GM12878 (cell line): ENCODE results near the gene CAPN7. TPM values are rescaled to one million over a fixed set of nuclear protein-coding genes. Genes with fewer than 3 reads are reported as not detected.

Source experiments
- ATAC-seq: fragments of 200-7000 bp; cut with Tn5 transposase; 3 replicates; pipeline ENCODE4 v1.9.1; 2020; ENCODE audit warnings: mild to moderate bottlenecking, moderate library complexity
- BruUV-seq: library from RNA; stranded (reverse); fragments of 400-500 nt; replicated peaks from 2 replicates; lab custom pipeline; 2021; lab: Mats Ljungman, UMichigan
- CTCF ChIA-PET: fragments of 300-600 bp; sonication (Branson Sonifier 250); formaldehyde crosslinking; extraction: SDS; loops from one replicate; lab custom pipeline; 2021; ENCODE audit warnings: inconsistent platforms; lab: Yijun Ruan, JAX
- POLR2A ChIA-PET: fragments of 350-600 bp; formaldehyde crosslinking; extraction: SDS; loops from one replicate; lab custom pipeline; 2021; ENCODE audit warnings: inconsistent platforms; lab: Charles Lee
- RAD21 ChIA-PET: fragments of 300-600 bp; sonication (Branson Sonifier 250); formaldehyde crosslinking; loops from one replicate; lab custom pipeline; 2023; ENCODE audit warnings: antibody characterized with exemption; ENCODE audit not compliant: unreplicated experiment; lab: Charles Lee
- SMC1A ChIA-PET: fragments of 300-600 bp; sonication (Branson Sonifier 250); formaldehyde crosslinking; loops from one replicate; lab custom pipeline; 2023; ENCODE audit not compliant: unreplicated experiment, uncharacterized antibody; lab: Charles Lee
- DNase-seq: peaks from one replicate; pipeline ENCODE4 v3.0.0-alpha.2; 2011; ENCODE audit warnings: low read depth, low spot score
- FAIRE-seq: peaks from 3 replicates; lab custom pipeline; 2011; peaks lifted over from hg19 to GRCh38; lab: Jason Lieb, UNC
- H2AFZ ChIP-seq: 2 replicates; pipeline ENCODE4 v1.6.0; 2011; ENCODE audit warnings: low read depth, low read length, control low read depth; ENCODE audit not compliant: control insufficient read depth
- H3K27ac ChIP-seq: 2 replicates; pipeline ENCODE4 v1.5.1; 2011; ENCODE audit warnings: control low read depth; ENCODE audit not compliant: control insufficient read depth, insufficient read depth
- H3K27me3 ChIP-seq, 2 experiments: replicated peaks in 1 of 2; 2 replicates each; pipeline versions ENCODE4 v1.6.0 to v1.6.1; 2011; ENCODE audit warnings: low read length in 1 of 2; ENCODE audit not compliant: control insufficient read depth in 2 of 2, insufficient read depth in 2 of 2
- H3K36me3 ChIP-seq, 2 experiments: 2 replicates each; pipeline ENCODE4 v1.5.1; 2011; ENCODE audit warnings: low read length in 1 of 2; ENCODE audit not compliant: control insufficient read depth in 2 of 2, insufficient read depth in 2 of 2
- H3K4me1 ChIP-seq: 2 replicates; pipeline ENCODE4 v1.6.1; 2011; ENCODE audit warnings: mild to moderate bottlenecking, low read length, moderate library complexity, mixed read lengths; ENCODE audit not compliant: control insufficient read depth, insufficient read depth
- H3K4me2 ChIP-seq: 2 replicates; pipeline ENCODE4 v1.6.0; 2011; ENCODE audit warnings: control low read depth; ENCODE audit not compliant: control insufficient read depth, insufficient read depth
- H3K4me3 ChIP-seq: fragments of 200-600 bp; sonication (generic); 2 replicates; pipeline ENCODE4 v1.5.1; 2016
- H3K79me2 ChIP-seq: 2 replicates; pipeline ENCODE4 v1.6.0; 2011; ENCODE audit warnings: low read length; ENCODE audit not compliant: control insufficient read depth, insufficient read depth
- H3K9ac ChIP-seq: 2 replicates; pipeline ENCODE4 v1.8.0; 2011; ENCODE audit warnings: low read length, control low read depth, mixed read lengths; ENCODE audit not compliant: control insufficient read depth, insufficient read depth
- H3K9me3 ChIP-seq: replicated peaks from 3 replicates; pipeline ENCODE4 v1.5.1; 2011; ENCODE audit warnings: mild to moderate bottlenecking, low read length; ENCODE audit not compliant: control insufficient read depth, insufficient read depth
- H4K20me1 ChIP-seq: 2 replicates; pipeline ENCODE4 v1.6.0; 2011; ENCODE audit not compliant: control insufficient read depth, insufficient read depth
- CBX3 ChIP-seq: fragments of 200-600 bp; sonication (generic); IDR thresholded peaks from 2 replicates; pipeline ENCODE4 v1.6.1; 2016; ENCODE audit warnings: low read depth, borderline replicate concordance
- CTCF ChIP-seq, 3 experiments: IDR thresholded peaks in 2 of 3; conservative IDR thresholded peaks in 1 of 3; 2 replicates each; pipeline ENCODE4 v1.5.1; 2011; ENCODE audit warnings: low read depth in 3 of 3, low read length in 3 of 3, mild to moderate bottlenecking in 3 of 3, control low read depth in 2 of 3, moderate library complexity in 2 of 3, inconsistent platforms in 1 of 3, mixed read lengths in 1 of 3; ENCODE audit not compliant: control insufficient read depth in 2 of 3, insufficient read depth in 1 of 3; ENCODE audit errors: extremely low read depth in 1 of 3
- MXI1 ChIP-seq: fragments of 150-350 bp; IDR thresholded peaks from 2 replicates; pipeline ENCODE4 v1.6.1; 2011; ENCODE audit warnings: low read depth, mild to moderate bottlenecking, inconsistent platforms, low read length, improper control_type of control experiment
- NFYB ChIP-seq: IDR thresholded peaks from 2 replicates; pipeline ENCODE4 v1.6.1; 2011; ENCODE audit warnings: low read depth, mild to moderate bottlenecking, low read length, improper control_type of control experiment, moderate library complexity; ENCODE audit not compliant: insufficient read depth
- NR2C1 ChIP-seq: fragments of 450-650 bp; IDR thresholded peaks from 2 replicates; pipeline ENCODE4 v1.6.1; 2017; ENCODE audit warnings: antibody characterized with exemption, mild to moderate bottlenecking, moderate library complexity
- RFX5 ChIP-seq: IDR thresholded peaks from 2 replicates; pipeline ENCODE4 v1.6.1; 2011; ENCODE audit warnings: low read depth, low read length, improper control_type of control experiment
- TAF1 ChIP-seq: IDR thresholded peaks from 2 replicates; pipeline ENCODE4 v1.6.1; 2011; ENCODE audit warnings: mild to moderate bottlenecking, low read depth, low read length, borderline replicate concordance
- USF2 ChIP-seq: IDR thresholded peaks from 2 replicates; pipeline ENCODE4 v1.6.1; 2011; ENCODE audit warnings: low read depth, low read length, improper control_type of control experiment, borderline replicate concordance
- ZNF24 ChIP-seq: fragments of 450-650 bp; IDR thresholded peaks from 2 replicates; pipeline ENCODE4 v1.6.1; 2017; ENCODE audit warnings: antibody characterized with exemption, mild to moderate bottlenecking
- ZSCAN29 ChIP-seq: fragments of 450-650 bp; IDR thresholded peaks from 2 replicates; pipeline ENCODE4 v1.6.1; 2017; ENCODE audit warnings: mild to moderate bottlenecking, moderate library complexity
- in situ Hi-C: fragments of 300-500 bp; cut with MboI; formaldehyde crosslinking; loops from 9 replicates; pipeline ENCODE4 v1.14.3; 2018; ENCODE audit warnings: mixed read lengths
- intact Hi-C: fragments of 100-400 bp; cut with micrococcal nuclease; formaldehyde crosslinking; loops from one replicate; pipeline ENCODE4 v1.14.2; 2022; ENCODE audit not compliant: unreplicated experiment
- polyA plus RNA-seq, 11 experiments: library from polyadenylated mRNA; depleted of rRNA in 4 of 11; unstranded in 6 of 11; stranded (reverse) in 5 of 11; fragments of >200 nt; fragmentation: Nextera tagmentation in 4 of 11; fragmentation: Illumina TruSeq in 1 of 11; extraction: Ambion mirVana in 4 of 11; extraction: Trizol in 1 of 11; gene quantifications; 1 replicate in 1 of 11; 2 replicates in 10 of 11; pipeline versions ENCODE4 v1.2.1 to v1.2.3, GENCODE V29; 2011 to 2016; ENCODE audit warnings: inconsistent platforms in 2 of 11, missing spikeins in 2 of 11, low read depth in 1 of 11
- total RNA-seq, 4 experiments: library from RNA; depleted of rRNA in 3 of 4; stranded (reverse); fragments of >200 nt in 3 of 4; fragmentation: Illumina TruSeq in 1 of 4; extraction: Trizol in 1 of 4; gene quantifications; 2 replicates each; pipeline versions ENCODE4 v1.2.1 to v1.2.3, GENCODE V29; 2013 to 2021
- TF ChIP-seq, protein P1 (sequence below): IDR thresholded peaks from 2 replicates; pipeline ENCODE4 v1.6.1; 2012; ENCODE audit warnings: improper control_type of control experiment, low read depth, low read length; ENCODE audit not compliant: insufficient replicate concordance
- TF ChIP-seq, protein P2 (sequence below): fragments of 450-650 bp; IDR thresholded peaks from 2 replicates; pipeline ENCODE4 v1.6.1; 2016; ENCODE audit warnings: mild to moderate bottlenecking, moderate library complexity, borderline replicate concordance

CAPN7 gene
- total and polyA plus RNA-seq, 10 of the 15 experiments (the other 5 are each of a cell fraction or from before 2014, with no cell fraction given), result 5.3 to 27.0 (median 18.2) TPM

DNA sequence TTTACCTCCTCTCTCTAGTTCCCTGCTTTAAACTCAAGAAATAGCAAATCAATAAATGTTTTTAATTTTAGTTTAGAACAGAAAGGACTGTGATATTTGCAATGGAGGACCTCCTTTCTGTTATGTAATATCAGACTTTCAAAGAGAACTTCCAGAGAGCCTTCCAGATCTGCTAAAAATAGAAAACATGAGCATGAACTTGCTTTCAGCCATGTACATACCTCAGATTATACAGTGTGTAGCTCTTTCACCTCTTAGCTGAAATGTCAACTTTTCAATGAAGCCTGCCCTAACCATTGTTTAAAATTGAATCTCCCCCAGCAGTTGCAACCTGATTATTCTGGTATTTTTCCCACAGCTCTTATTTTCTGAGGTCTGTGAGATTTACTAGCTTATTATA, 12.6 kb downstream of the CAPN7 start:
- ATAC-seq (no peak), DNase-seq (no peak), FAIRE-seq (no peak)
- H3K4me3 ChIP-seq, result no peak overlapping the region
- H4K20me1 ChIP-seq, result no peaks in the 10 kb centered on the region
- SMC1A ChIA-PET, result interaction anchor here (1.0 to 2.4 kb wide), 5 partner anchors 9 to 186 kb away, joined by 3 to 11 read pairs (median 3); partner anchors contain the start of gene CAPN7
- no TSS peak for BruUV-seq
- RAD21 ChIA-PET, result no interaction called here
- no peaks in the 10 kb centered on the region; the same call in 1 of the 2 replicates for H3K79me2 ChIP-seq
- peaks cover 7% of the 10 kb centered on the region; the same call in 1 of the 2 replicates for H3K4me1 ChIP-seq
- CTCF ChIA-PET, result interaction anchor here (0.6 to 2.5 kb wide), 6 partner anchors 10 to 187 kb away, joined by 3 to 11 read pairs (median 4); partner anchors contain the start of gene CAPN7
- H3K27me3 ChIP-seq, result no peaks in the 10 kb centered on the region
- in situ Hi-C loops (no loop called here), intact Hi-C loops (no loop called here)
- H3K9ac ChIP-seq, result no peak overlapping the region
- H3K36me3 ChIP-seq, result peaks cover 5 to 13% of the 10 kb centered on the region in 2 experiments
- no peaks in the 10 kb centered on the region for H3K9me3 ChIP-seq
- H2AFZ ChIP-seq, result no peak overlapping the region
- no peak overlapping the region for H3K4me2 ChIP-seq
- H3K27ac ChIP-seq, result no peak overlapping the region
- POLR2A ChIA-PET, result no interaction called here
- no peak for TF ChIP-seq ZSCAN29
- TF ChIP-seq ZNF24, result no peak
- no peak for TF ChIP-seq RFX5
- TF ChIP-seq MXI1, result no peak
- no peak for TF ChIP-seq NR2C1
- TF ChIP-seq, protein P1, sequence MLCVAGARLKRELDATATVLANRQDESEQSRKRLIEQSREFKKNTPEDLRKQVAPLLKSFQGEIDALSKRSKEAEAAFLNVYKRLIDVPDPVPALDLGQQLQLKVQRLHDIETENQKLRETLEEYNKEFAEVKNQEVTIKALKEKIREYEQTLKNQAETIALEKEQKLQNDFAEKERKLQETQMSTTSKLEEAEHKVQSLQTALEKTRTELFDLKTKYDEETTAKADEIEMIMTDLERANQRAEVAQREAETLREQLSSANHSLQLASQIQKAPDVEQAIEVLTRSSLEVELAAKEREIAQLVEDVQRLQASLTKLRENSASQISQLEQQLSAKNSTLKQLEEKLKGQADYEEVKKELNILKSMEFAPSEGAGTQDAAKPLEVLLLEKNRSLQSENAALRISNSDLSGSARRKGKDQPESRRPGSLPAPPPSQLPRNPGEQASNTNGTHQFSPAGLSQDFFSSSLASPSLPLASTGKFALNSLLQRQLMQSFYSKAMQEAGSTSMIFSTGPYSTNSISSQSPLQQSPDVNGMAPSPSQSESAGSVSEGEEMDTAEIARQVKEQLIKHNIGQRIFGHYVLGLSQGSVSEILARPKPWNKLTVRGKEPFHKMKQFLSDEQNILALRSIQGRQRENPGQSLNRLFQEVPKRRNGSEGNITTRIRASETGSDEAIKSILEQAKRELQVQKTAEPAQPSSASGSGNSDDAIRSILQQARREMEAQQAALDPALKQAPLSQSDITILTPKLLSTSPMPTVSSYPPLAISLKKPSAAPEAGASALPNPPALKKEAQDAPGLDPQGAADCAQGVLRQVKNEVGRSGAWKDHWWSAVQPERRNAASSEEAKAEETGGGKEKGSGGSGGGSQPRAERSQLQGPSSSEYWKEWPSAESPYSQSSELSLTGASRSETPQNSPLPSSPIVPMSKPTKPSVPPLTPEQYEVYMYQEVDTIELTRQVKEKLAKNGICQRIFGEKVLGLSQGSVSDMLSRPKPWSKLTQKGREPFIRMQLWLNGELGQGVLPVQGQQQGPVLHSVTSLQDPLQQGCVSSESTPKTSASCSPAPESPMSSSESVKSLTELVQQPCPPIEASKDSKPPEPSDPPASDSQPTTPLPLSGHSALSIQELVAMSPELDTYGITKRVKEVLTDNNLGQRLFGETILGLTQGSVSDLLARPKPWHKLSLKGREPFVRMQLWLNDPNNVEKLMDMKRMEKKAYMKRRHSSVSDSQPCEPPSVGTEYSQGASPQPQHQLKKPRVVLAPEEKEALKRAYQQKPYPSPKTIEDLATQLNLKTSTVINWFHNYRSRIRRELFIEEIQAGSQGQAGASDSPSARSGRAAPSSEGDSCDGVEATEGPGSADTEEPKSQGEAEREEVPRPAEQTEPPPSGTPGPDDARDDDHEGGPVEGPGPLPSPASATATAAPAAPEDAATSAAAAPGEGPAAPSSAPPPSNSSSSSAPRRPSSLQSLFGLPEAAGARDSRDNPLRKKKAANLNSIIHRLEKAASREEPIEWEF, result no peak
- no peak for TF ChIP-seq TAF1
- TF ChIP-seq CTCF (IDR thresholded peaks at IDR 0.05 in 2 of 3, conservative IDR thresholded peaks at IDR 0.05 in 1 of 3; ENCODE audit: control insufficient read depth in 2 of 3, extremely low read depth in 1 of 3, insufficient read depth in 1 of 3, low read depth in 3 of 3, low read length in 3 of 3), result no peak
- TF ChIP-seq USF2, result no peak
- TF ChIP-seq CBX3, result no peak
- TF ChIP-seq, protein P2, sequence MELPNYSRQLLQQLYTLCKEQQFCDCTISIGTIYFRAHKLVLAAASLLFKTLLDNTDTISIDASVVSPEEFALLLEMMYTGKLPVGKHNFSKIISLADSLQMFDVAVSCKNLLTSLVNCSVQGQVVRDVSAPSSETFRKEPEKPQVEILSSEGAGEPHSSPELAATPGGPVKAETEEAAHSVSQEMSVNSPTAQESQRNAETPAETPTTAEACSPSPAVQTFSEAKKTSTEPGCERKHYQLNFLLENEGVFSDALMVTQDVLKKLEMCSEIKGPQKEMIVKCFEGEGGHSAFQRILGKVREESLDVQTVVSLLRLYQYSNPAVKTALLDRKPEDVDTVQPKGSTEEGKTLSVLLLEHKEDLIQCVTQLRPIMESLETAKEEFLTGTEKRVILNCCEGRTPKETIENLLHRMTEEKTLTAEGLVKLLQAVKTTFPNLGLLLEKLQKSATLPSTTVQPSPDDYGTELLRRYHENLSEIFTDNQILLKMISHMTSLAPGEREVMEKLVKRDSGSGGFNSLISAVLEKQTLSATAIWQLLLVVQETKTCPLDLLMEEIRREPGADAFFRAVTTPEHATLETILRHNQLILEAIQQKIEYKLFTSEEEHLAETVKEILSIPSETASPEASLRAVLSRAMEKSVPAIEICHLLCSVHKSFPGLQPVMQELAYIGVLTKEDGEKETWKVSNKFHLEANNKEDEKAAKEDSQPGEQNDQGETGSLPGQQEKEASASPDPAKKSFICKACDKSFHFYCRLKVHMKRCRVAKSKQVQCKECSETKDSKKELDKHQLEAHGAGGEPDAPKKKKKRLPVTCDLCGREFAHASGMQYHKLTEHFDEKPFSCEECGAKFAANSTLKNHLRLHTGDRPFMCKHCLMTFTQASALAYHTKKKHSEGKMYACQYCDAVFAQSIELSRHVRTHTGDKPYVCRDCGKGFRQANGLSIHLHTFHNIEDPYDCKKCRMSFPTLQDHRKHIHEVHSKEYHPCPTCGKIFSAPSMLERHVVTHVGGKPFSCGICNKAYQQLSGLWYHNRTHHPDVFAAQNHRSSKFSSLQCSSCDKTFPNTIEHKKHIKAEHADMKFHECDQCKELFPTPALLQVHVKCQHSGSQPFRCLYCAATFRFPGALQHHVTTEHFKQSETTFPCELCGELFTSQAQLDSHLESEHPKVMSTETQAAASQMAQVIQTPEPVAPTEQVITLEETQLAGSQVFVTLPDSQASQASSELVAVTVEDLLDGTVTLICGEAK, result no peak
- TF ChIP-seq NFYB, result no peak
